Measurements from ENCODE around the gene CEP112.

DNA sequence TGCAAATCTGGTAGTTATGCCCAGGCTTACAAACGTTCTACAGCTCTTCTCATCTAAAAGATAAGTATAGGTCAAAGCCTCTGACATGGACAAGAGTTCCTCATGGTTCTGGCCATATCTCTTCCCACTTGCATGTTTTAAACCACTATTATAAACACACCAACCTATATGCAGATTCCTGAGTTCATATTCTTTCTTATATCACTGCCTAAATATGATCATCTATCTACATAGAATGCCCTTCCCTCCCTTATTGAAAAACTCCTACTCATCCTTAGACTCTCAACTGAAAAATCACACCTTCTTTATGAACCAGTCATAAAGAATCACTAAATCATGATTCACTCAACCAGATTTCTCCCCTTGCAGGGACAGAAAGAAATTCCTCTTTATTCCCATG lies 128.2 kb downstream of the CEP112 start:
- no peak for TF ChIP-seq EZH2 (optimal IDR thresholded peaks at IDR 0.05; ENCODE audit: low read depth, low read length)
- TF ChIP-seq CTCF (IDR thresholded peaks at IDR 0.05; ENCODE audit: low read length) = no peak

Data from MM.1S (cell line).